Fibroblast of villous mesenchyme (primary cell): ENCODE measurements around the gene GNG14. TPM values are rescaled to one million over a fixed set of nuclear protein-coding genes. Genes with fewer than 3 reads are reported as not detected.
"Not testable (repeated sequence)": the region's sequence is repeated elsewhere in the genome, so short reads cannot be mapped to it uniquely, and the experiment has no call there.

Experiments
- DNase-seq: peaks from one replicate; pipeline ENCODE4 v3.0.0-alpha.2; 2010; ENCODE audit warnings: low read depth
- H3K4me3 ChIP-seq: 2 replicates; pipeline ENCODE4 v1.5.1; 2011; ENCODE audit warnings: low read depth, mild to moderate bottlenecking, low read length
- total RNA-seq: library from RNA; depleted of rRNA; stranded (reverse); fragments of >200 nt; gene quantifications from 2 replicates; pipeline ENCODE4 v1.2.3, GENCODE V29; 2012
- TF ChIP-seq, protein P1 (sequence below): IDR thresholded peaks from 2 replicates; pipeline ENCODE4 v1.5.1; 2012; ENCODE audit warnings: low read depth, mild to moderate bottlenecking, low read length; ENCODE audit not compliant: insufficient read depth

The GNG14 gene
- total RNA-seq, 1 donor, result not detected

DNA sequence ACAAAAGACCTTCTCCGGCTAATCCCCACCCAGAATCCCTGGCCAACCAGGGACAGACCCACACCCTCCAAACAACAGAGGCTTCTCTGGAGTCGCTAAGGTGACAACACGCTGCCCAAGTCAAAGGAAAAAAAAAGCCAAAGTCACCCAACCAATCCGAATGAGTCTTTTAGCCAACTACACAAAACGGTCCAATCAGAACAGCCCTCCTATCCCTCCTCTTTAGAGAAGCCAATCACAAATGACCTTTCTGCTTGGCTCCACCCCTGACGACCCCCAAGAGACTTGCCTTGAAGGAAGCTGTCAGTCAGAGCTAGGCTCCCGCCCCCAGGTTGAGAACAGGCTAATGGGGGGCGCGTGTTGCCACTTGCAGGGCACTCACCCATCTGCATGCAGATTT lies 15.2 kb downstream of the GNG14 start:
- TF ChIP-seq, protein P1, sequence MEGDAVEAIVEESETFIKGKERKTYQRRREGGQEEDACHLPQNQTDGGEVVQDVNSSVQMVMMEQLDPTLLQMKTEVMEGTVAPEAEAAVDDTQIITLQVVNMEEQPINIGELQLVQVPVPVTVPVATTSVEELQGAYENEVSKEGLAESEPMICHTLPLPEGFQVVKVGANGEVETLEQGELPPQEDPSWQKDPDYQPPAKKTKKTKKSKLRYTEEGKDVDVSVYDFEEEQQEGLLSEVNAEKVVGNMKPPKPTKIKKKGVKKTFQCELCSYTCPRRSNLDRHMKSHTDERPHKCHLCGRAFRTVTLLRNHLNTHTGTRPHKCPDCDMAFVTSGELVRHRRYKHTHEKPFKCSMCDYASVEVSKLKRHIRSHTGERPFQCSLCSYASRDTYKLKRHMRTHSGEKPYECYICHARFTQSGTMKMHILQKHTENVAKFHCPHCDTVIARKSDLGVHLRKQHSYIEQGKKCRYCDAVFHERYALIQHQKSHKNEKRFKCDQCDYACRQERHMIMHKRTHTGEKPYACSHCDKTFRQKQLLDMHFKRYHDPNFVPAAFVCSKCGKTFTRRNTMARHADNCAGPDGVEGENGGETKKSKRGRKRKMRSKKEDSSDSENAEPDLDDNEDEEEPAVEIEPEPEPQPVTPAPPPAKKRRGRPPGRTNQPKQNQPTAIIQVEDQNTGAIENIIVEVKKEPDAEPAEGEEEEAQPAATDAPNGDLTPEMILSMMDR, result no peak
- peak; percentile 46 for DNase-seq
- H3K4me3 ChIP-seq, result no peak overlapping the region

DNA sequence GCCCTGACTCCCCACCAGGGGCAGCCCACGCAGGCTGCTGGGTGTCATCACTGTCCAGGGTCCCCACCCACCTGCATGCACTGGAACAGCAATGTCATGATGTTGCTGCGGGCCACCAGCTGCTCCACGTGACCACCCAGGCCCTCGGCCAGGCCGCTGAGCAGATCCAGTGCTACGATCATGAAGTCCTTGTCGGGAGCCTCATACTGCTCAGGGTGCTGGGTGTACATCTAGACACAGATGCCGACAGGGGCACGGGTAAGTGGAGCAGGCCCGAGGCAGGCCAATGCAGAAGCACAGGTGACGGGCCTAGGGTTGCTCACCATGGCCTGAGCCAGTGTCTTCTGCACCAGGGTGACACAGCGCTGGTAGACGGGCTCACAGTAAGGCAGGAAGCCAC lies 17.4 kb downstream of the GNG14 start:
- TF ChIP-seq, protein P1, result no peak
- no peak overlapping the region for H3K4me3 ChIP-seq

DNA sequence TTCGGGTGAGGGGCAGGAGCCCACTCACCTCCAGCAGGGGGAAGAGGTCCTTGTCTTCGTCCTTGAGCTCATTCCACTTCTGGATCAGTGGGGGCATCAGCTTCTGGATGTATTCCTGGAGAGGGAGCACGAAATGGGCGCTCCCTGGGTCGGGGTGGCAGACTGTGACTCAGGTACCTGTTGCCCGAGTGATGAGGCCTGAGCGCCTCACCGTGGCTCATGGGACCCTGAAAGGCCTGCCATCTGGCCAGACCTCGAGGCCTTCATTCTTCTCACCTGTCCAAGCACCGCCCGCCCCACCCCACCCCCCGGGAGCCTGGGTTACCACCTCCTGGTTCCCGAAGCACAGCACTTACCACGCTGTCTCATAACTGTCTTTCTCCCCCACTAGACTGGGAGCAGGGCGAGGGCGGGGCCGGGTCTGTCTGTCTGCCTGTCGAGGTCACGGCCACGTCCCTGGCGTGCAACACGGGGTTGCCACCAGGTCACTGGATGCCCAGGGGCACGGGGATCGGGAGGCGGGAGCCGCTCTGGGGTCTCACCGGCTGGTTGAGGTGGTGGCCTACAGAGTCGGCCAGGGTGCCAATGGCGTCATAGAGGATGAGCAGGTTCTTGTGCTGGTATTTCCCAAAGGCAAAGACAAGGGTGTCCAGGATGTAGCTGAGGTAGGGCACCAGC lies 18.0 kb downstream of the GNG14 start:
- no peak for DNase-seq
- H3K4me3 ChIP-seq, result no peak overlapping the region
- TF ChIP-seq, protein P1, result no peak

More for the DNA sequence above, 17.4 kb downstream of the GNG14 start:
- DNase-seq, result no peak

DNA sequence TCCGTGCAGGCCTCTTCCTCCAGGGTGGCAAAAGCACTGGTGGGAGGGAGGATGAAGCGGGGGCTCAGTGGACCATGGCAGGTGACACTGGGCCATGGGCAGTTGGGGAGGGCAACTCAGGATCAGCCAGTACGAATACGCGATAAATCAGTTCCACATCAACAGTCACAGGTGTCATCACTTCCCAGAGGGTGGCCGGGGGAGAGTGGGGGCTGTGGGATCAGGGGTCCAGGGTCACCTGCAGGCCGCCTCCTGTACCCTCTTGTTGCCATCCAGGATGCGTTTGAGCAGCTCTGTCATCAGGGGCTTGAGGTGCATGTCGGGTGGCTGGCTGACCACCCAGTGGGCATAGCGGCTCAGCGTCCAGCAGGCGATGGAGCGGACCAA lies 18.5 kb downstream of the GNG14 start:
- TF ChIP-seq, protein P1, result no peak
- H3K4me3 ChIP-seq, result no peak overlapping the region
- DNase-seq, result no peak

DNA sequence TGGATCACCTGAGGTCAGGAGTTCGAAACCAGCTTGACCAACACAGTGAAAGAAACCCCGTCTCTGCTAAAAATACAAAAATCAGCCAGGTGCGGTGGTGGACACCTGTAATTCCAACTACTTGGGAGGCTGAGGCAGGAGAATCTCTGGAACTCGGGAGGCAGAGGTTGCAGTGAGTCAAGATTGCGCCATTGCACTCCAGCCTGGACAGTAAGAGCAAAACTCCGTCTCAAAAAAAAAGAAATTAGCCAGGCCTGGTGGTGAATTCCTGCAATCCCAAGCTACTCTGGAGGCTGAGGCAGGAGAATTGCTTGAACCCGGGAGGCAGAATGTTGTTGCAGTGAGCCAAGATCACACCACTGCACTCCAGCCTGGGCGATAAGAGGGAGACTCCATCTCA lies 20.8 kb downstream of the GNG14 start:
- no peak overlapping the region for H3K4me3 ChIP-seq
- TF ChIP-seq, protein P1, result no peak
- no peak for DNase-seq

DNA sequence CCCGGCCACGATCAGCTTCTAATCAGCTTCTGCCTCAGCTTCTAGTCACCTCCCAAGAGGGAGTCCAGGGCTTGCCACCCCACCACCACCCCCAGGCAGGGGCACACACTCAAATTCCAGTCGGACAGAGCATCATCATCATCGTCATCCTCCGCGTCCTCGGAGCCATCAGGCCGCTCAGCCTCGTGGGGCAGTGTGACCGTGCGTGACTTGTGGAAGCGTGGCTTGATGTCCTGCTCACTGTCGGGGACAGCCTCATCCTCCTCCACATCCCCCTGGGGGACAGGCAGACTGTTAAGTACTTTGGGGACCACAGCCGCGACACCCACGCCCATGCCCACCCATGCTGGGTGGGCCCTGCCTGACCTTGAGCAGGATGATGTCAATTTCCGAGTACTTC lies 23.4 kb downstream of the GNG14 start:
- H3K4me3 ChIP-seq, result no peak overlapping the region
- TF ChIP-seq, protein P1, result no peak

DNA sequence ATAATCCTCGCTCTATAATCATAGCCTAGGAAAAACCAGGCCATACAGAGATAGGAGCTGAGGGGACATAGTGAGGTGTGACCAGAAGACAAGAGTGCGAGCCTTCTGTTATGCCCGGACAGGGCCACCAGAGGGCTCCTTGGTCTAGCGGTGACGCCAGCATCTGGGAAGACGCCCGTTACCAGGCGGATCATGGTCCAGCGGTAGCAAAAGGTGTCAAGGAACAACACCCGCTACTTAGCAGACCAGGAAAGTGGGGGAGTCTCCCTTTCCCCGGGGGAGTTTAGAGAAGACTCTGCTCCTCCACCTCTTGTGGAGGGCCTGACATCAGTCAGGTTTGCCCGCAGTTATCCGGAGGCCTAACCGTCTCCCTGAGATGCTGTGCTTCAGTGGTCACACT lies 24.3 kb downstream of the GNG14 start:
- not testable (repeated sequence) for H3K4me3 ChIP-seq, DNase-seq
- TF ChIP-seq, protein P1, result peak; percentile 14

More for the DNA sequence above, 23.4 kb downstream of the GNG14 start:
- no peak for DNase-seq

DNA sequence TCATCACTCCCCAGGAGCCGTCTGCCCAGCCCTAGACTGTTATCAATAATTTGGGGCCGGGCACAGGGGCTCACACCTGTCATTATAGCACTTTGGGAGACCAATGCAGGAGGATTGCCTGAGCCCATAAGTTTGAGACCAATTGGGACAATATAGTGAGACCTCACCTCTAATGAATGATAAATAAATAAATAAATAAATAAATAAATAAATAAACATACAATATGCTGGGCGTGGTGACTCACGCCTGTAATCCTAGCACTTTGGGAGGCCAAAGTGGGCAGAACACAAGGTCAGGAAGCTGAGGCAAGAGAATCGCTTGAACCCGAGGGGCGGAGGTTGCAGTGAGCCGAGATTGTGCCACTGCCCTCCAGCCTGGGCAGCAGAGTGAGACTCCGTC lies 25.5 kb downstream of the GNG14 start:
- not testable (repeated sequence) for H3K4me3 ChIP-seq, DNase-seq
